Measurements from ENCODE around the gene LUZP1. TPM values are rescaled to one million over a fixed set of nuclear protein-coding genes. Genes with fewer than 3 reads are reported as not detected.

The LUZP1 gene
- polyA plus RNA-seq, 1 of the 3 experiments (the other 2 are of a cell fraction) = 8.9 TPM

GRCh38 chr1:23114424-23115079 lies 54.1 kb downstream of the LUZP1 start:
- CTCF ChIA-PET = interaction anchor here (0.8 to 5.7 kb wide), 2 partner anchors 65 to 70 kb away, joined by 3 to 32 read pairs; no protein-coding TSS in a partner anchor
- peak overlapping the region in 1 of 2 experiments; percentile 26; a peak in 2 of 4 replicates for H3K27ac ChIP-seq (ENCODE audit: low read depth in 2 of 2, low read length in 1 of 2)

GRCh38 chr1:23111600-23112535 lies 56.8 kb downstream of the LUZP1 start:
- POLR2A ChIA-PET = no interaction called here
- no peak for DNase-seq
- Histone ChIP-seq H4K20me1 (ENCODE audit: insufficient read depth) (peaks cover 57% of the 10 kb centered on the region), H3K9me2 (no peaks in the 10 kb centered on the region), H3K9ac (no peak overlapping the region), H3K27ac (ENCODE audit: low read depth in 2 of 2, low read length in 1 of 2) (no peak overlapping the region), H3K4me2 (no peak overlapping the region), H3K36me3 (replicated peaks in 1 of 2; ENCODE audit: control insufficient read depth in 1 of 2, insufficient read depth in 2 of 2, low read length in 1 of 2) (peaks cover 15 to 28% of the 10 kb centered on the region in 2 experiments), H3K27me3 (ENCODE audit: insufficient read depth) (no peaks in the 10 kb centered on the region), H3F3A (replicated peaks; ENCODE audit: insufficient read depth) (peaks cover 5% of the 10 kb centered on the region), H3K9me3 (no peaks in the 10 kb centered on the region), H2AFZ (ENCODE audit: low read depth) (no peak overlapping the region), H3K4me1 (ENCODE audit: control insufficient read depth in 1 of 2, insufficient read depth in 2 of 2, low read depth in 1 of 2, low read length in 1 of 2) (peaks cover 0 to 9% of the 10 kb centered on the region in 2 experiments; a peak in 2 of 4 replicates), H3K79me2 (ENCODE audit: insufficient read depth) (peaks cover 94% of the 10 kb centered on the region), H3K4me3 (ENCODE audit: low read depth in 2 of 2, low read length in 1 of 2) (no peak overlapping the region)
- TF ChIP-seq RCOR1 (IDR thresholded peaks at IDR 0.05; ENCODE audit: low read length) (no peak), MEF2A (IDR thresholded peaks at IDR 0.05; ENCODE audit: borderline replicate concordance, low read depth) (no peak), RAD21 (IDR thresholded peaks at IDR 0.05; ENCODE audit: low read length) (no peak), GATA2 (CRISPR knock-in tag; IDR thresholded peaks at IDR 0.05) (no peak)
- CTCF ChIA-PET = interaction anchor here (0.7 to 9.2 kb wide), 3 partner anchors 12 to 73 kb away, joined by 3 to 96 read pairs (median 45); no protein-coding TSS in a partner anchor
- WGBS (ENCODE audit: low lambda C conversion rate) = 94% methylated on average over 6 of the region's 6 CpGs

More at GRCh38 chr1:23114424-23115079, 54.1 kb downstream of the LUZP1 start:
- TF ChIP-seq MAX (IDR thresholded peaks at IDR 0.05; ENCODE audit: low read depth) = no peak
- no peak for DNase-seq
- H3K4me2 ChIP-seq = peak overlapping the region; percentile 46
- POLR2A ChIA-PET = no interaction called here
- no peaks in the 10 kb centered on the region for H3K9me3 ChIP-seq
- H4K20me1 ChIP-seq (ENCODE audit: insufficient read depth) = peaks cover 46% of the 10 kb centered on the region
- 93% methylated on average over 6 of the region's 6 CpGs for WGBS (ENCODE audit: low lambda C conversion rate)
- H3F3A ChIP-seq (replicated peaks; ENCODE audit: insufficient read depth) = peaks cover 5% of the 10 kb centered on the region
- H3K79me2 ChIP-seq (ENCODE audit: insufficient read depth) = peaks cover 96% of the 10 kb centered on the region
- H3K4me3 ChIP-seq (ENCODE audit: low read depth in 2 of 2, low read length in 1 of 2) = no peak overlapping the region
- H3K9me2 ChIP-seq = no peaks in the 10 kb centered on the region
- peaks cover 0 to 2% of the 10 kb centered on the region in 2 experiments for H3K36me3 ChIP-seq (replicated peaks in 1 of 2; ENCODE audit: control insufficient read depth in 1 of 2, insufficient read depth in 2 of 2, low read length in 1 of 2)
- no peaks in the 10 kb centered on the region for H3K27me3 ChIP-seq (ENCODE audit: insufficient read depth)
- H3K9ac ChIP-seq = peak overlapping the region; percentile 2; the same call in 1 of the 2 replicates
- no peak overlapping the region for H2AFZ ChIP-seq (ENCODE audit: low read depth)
- H3K4me1 ChIP-seq (ENCODE audit: control insufficient read depth in 1 of 2, insufficient read depth in 2 of 2, low read depth in 1 of 2, low read length in 1 of 2) = peaks cover 0 to 9% of the 10 kb centered on the region in 2 experiments; a peak in 2 of 4 replicates

GRCh38 chr1:23110391-23110790 lies 58.3 kb downstream of the LUZP1 start:
- POLR2A ChIA-PET = no interaction called here
- CTCF ChIA-PET = interaction anchor here (0.7 to 9.2 kb wide), 5 partner anchors 11 to 120 kb away, joined by 3 to 96 read pairs (median 3); no protein-coding TSS in a partner anchor

More at GRCh38 chr1:23110391-23110790, 58.3 kb downstream of the LUZP1 start:
- 98% methylated on average over 5 of the region's 5 CpGs for WGBS (ENCODE audit: low lambda C conversion rate)
- no peak overlapping the region for H3K4me2 ChIP-seq
- H3K36me3 ChIP-seq (replicated peaks in 1 of 2; ENCODE audit: control insufficient read depth in 1 of 2, insufficient read depth in 2 of 2, low read length in 1 of 2) = peaks cover 15 to 36% of the 10 kb centered on the region in 2 experiments
- no peak overlapping the region for H3K9ac ChIP-seq
- no peaks in the 10 kb centered on the region for H3K9me2 ChIP-seq
- H3K27ac ChIP-seq (ENCODE audit: low read depth in 2 of 2, low read length in 1 of 2) = no peak overlapping the region
- no peak overlapping the region for H2AFZ ChIP-seq (ENCODE audit: low read depth)
- no peak overlapping the region for H3K4me3 ChIP-seq (ENCODE audit: low read depth in 2 of 2, low read length in 1 of 2)
- H3K9me3 ChIP-seq = no peaks in the 10 kb centered on the region
- H3F3A ChIP-seq (replicated peaks; ENCODE audit: insufficient read depth) = peaks cover 5% of the 10 kb centered on the region
- TF ChIP-seq TAF1 (IDR thresholded peaks at IDR 0.05; ENCODE audit: borderline replicate concordance, low read depth, low read length) = no peak
- no peak for TF ChIP-seq RCOR1 (IDR thresholded peaks at IDR 0.05; ENCODE audit: low read length)
- no peak for TF ChIP-seq TCF12 (IDR thresholded peaks at IDR 0.05)
- no peak for TF ChIP-seq FOSL2 (IDR thresholded peaks at IDR 0.05; ENCODE audit: borderline replicate concordance, low read depth)
- TF ChIP-seq GABPA (IDR thresholded peaks at IDR 0.05; ENCODE audit: low read depth) = no peak
- TF ChIP-seq TEAD4 (IDR thresholded peaks at IDR 0.05; ENCODE audit: borderline replicate concordance, insufficient read depth) = no peak
- no peak for TF ChIP-seq FOXM1 (IDR thresholded peaks at IDR 0.05; ENCODE audit: low read depth)
- TF ChIP-seq PBX3 (IDR thresholded peaks at IDR 0.05) = no peak
- TF ChIP-seq MAX (IDR thresholded peaks at IDR 0.05; ENCODE audit: low read depth) = no peak
- no peak for TF ChIP-seq USF2 (IDR thresholded peaks at IDR 0.05; ENCODE audit: borderline replicate concordance, low read depth, low read length)
- no peak for TF ChIP-seq IRF3 (IDR thresholded peaks at IDR 0.05; ENCODE audit: low read depth, low read length)
- H3K79me2 ChIP-seq (ENCODE audit: insufficient read depth) = peaks cover 88% of the 10 kb centered on the region
- DNase-seq = no peak
- peaks cover 46% of the 10 kb centered on the region for H4K20me1 ChIP-seq (ENCODE audit: insufficient read depth)
- H3K4me1 ChIP-seq (ENCODE audit: control insufficient read depth in 1 of 2, insufficient read depth in 2 of 2, low read depth in 1 of 2, low read length in 1 of 2) = peaks cover 0 to 9% of the 10 kb centered on the region in 2 experiments; a peak in 2 of 4 replicates
- H3K27me3 ChIP-seq (ENCODE audit: insufficient read depth) = no peaks in the 10 kb centered on the region
